ENCODE data around the gene COL4A2. TPM values are rescaled to one million over a fixed set of nuclear protein-coding genes. Genes with fewer than 3 reads are reported as not detected.

COL4A2 gene
- total and polyA plus RNA-seq, 4 donors: 8.0 to 45.2 (median 40.3) TPM

- TF ChIP-seq, protein P1, sequence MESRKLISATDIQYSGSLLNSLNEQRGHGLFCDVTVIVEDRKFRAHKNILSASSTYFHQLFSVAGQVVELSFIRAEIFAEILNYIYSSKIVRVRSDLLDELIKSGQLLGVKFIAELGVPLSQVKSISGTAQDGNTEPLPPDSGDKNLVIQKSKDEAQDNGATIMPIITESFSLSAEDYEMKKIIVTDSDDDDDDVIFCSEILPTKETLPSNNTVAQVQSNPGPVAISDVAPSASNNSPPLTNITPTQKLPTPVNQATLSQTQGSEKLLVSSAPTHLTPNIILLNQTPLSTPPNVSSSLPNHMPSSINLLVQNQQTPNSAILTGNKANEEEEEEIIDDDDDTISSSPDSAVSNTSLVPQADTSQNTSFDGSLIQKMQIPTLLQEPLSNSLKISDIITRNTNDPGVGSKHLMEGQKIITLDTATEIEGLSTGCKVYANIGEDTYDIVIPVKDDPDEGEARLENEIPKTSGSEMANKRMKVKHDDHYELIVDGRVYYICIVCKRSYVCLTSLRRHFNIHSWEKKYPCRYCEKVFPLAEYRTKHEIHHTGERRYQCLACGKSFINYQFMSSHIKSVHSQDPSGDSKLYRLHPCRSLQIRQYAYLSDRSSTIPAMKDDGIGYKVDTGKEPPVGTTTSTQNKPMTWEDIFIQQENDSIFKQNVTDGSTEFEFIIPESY (IDR thresholded peaks at IDR 0.05): no peak
- TF ChIP-seq FOXA2 (IDR thresholded peaks at IDR 0.05) (no peak), RXRA (IDR thresholded peaks at IDR 0.05) (no peak), EGR1 (IDR thresholded peaks at IDR 0.05; ENCODE audit: low read depth in 2 of 2) (no peak), SP1 (IDR thresholded peaks at IDR 0.05) (no peak)
- TF ChIP-seq, protein P2, sequence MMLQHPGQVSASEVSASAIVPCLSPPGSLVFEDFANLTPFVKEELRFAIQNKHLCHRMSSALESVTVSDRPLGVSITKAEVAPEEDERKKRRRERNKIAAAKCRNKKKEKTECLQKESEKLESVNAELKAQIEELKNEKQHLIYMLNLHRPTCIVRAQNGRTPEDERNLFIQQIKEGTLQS (IDR thresholded peaks at IDR 0.05): no peak
Observed at GRCh38 chr13:110264685-110265275, 42.3 kb upstream of the COL4A2 start (continued).

DNA sequence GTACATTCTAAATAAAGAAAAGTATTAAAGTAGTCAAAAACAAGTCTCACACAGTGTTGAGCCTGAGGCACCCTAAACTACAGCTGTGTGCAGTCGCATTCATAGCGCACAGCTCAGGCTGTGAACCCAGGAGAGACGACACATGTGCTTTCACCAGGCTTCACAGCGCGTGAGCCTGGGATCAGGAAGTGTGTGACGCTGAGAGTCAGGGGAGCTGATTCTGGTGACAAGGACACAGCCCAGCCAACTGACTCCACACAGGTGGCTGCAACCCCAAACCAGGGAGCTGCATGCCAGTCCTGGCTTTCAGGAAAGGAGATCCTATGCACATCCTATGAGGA lies 41.8 kb upstream of the COL4A2 start:
- DNase-seq (ENCODE audit: low spot score): no peak
- no peak overlapping the region for H3K9ac ChIP-seq (ENCODE audit: low read depth in 1 of 2, low read length in 2 of 2)
- no peaks in the 10 kb centered on the region for H3K9me3 ChIP-seq (ENCODE audit: control insufficient read depth in 4 of 4, low read length in 3 of 4)
- 72% methylated on average over 6 of the region's 6 CpGs for WGBS
- peaks cover 0 to 2% (median 0%) of the 10 kb centered on the region in 4 donors for H3K4me1 ChIP-seq (ENCODE audit: control insufficient read depth in 4 of 4, insufficient read depth in 4 of 4, low read length in 3 of 4)
- H3K4me3 ChIP-seq (ENCODE audit: low read depth in 1 of 3, low read length in 3 of 3): no peak overlapping the region
- no peaks in the 10 kb centered on the region for H3K36me3 ChIP-seq (ENCODE audit: control insufficient read depth in 4 of 4, insufficient read depth in 3 of 4, low read depth in 1 of 4, low read length in 3 of 4)
- no peaks in the 10 kb centered on the region for H3K27me3 ChIP-seq (ENCODE audit: control insufficient read depth in 4 of 4, insufficient read depth in 4 of 4, low read length in 3 of 4)
- no peak overlapping the region for H3K27ac ChIP-seq (ENCODE audit: low read depth in 1 of 2, low read length in 2 of 2)
- no peak for TF ChIP-seq YY1 (IDR thresholded peaks at IDR 0.05)
- TF ChIP-seq JUND (IDR thresholded peaks at IDR 0.05): no peak
- no peak for TF ChIP-seq SP1 (IDR thresholded peaks at IDR 0.05)
- TF ChIP-seq REST (IDR thresholded peaks at IDR 0.05): no peak
- no peak for TF ChIP-seq RAD21 (IDR thresholded peaks at IDR 0.05)
- no peak for TF ChIP-seq RXRA (IDR thresholded peaks at IDR 0.05)
- no peak for TF ChIP-seq HNF4A (conservative IDR thresholded peaks at IDR 0.05)
- no peak for TF ChIP-seq FOXA2 (IDR thresholded peaks at IDR 0.05)
- no peak for TF ChIP-seq NR2F2 (IDR thresholded peaks at IDR 0.05)
- TF ChIP-seq HNF4G (IDR thresholded peaks at IDR 0.05): no peak
- no peak for TF ChIP-seq FOXA1 (IDR thresholded peaks at IDR 0.05)
- no peak for TF ChIP-seq GABPA (IDR thresholded peaks at IDR 0.05 in 1 of 2, conservative IDR thresholded peaks at IDR 0.05 in 1 of 2)

GRCh38 chr13:110265682-110266430 lies 41.2 kb upstream of the COL4A2 start:
- no peaks in the 10 kb centered on the region for H3K27me3 ChIP-seq (ENCODE audit: control insufficient read depth in 4 of 4, insufficient read depth in 4 of 4, low read length in 3 of 4)
- DNase-seq (ENCODE audit: low spot score): no peak
- H3K4me1 ChIP-seq (ENCODE audit: control insufficient read depth in 4 of 4, insufficient read depth in 4 of 4, low read length in 3 of 4): peaks cover 0 to 2% (median 0%) of the 10 kb centered on the region in 4 donors
- no peak overlapping the region for H3K27ac ChIP-seq (ENCODE audit: low read depth in 1 of 2, low read length in 2 of 2)
- H3K36me3 ChIP-seq (ENCODE audit: control insufficient read depth in 4 of 4, insufficient read depth in 3 of 4, low read depth in 1 of 4, low read length in 3 of 4): no peaks in the 10 kb centered on the region
- H3K4me3 ChIP-seq (ENCODE audit: low read depth in 1 of 3, low read length in 3 of 3): no peak overlapping the region
- 71% methylated on average over 38 of the region's 38 CpGs for WGBS
- H3K9ac ChIP-seq (ENCODE audit: low read depth in 1 of 2, low read length in 2 of 2): no peak overlapping the region
- no peaks in the 10 kb centered on the region for H3K9me3 ChIP-seq (ENCODE audit: control insufficient read depth in 4 of 4, low read length in 3 of 4)
- TF ChIP-seq FOXA1 (IDR thresholded peaks at IDR 0.05): no peak
- no peak for TF ChIP-seq FOXA2 (IDR thresholded peaks at IDR 0.05)
- TF ChIP-seq RAD21 (IDR thresholded peaks at IDR 0.05): no peak
- no peak for TF ChIP-seq SP1 (IDR thresholded peaks at IDR 0.05)
- no peak for TF ChIP-seq REST (IDR thresholded peaks at IDR 0.05)
- TF ChIP-seq, protein P1 (IDR thresholded peaks at IDR 0.05): no peak
- no peak for TF ChIP-seq JUND (IDR thresholded peaks at IDR 0.05)
- no peak for TF ChIP-seq GABPA (IDR thresholded peaks at IDR 0.05 in 1 of 2, conservative IDR thresholded peaks at IDR 0.05 in 1 of 2)
- no peak for TF ChIP-seq RXRA (IDR thresholded peaks at IDR 0.05)
- no peak for TF ChIP-seq TAF1 (conservative IDR thresholded peaks at IDR 0.05)
- TF ChIP-seq, protein P2 (IDR thresholded peaks at IDR 0.05): no peak
- no peak for TF ChIP-seq YY1 (IDR thresholded peaks at IDR 0.05)

Data from liver (tissue), 9 donors.